Measurements from ENCODE around the gene PSTPIP1.

Gene PSTPIP1

GRCh38 chr15:77070180-77070494 lies 75.2 kb downstream of the PSTPIP1 start:
- Histone ChIP-seq H3K36me3 (ENCODE audit: control insufficient read depth, insufficient read depth, low read length) (peaks cover 3% of the 10 kb centered on the region; the same call in 1 of the 2 replicates), H3K9ac (ENCODE audit: low read length) (peak overlapping the region; percentile 92), H3K4me3 (ENCODE audit: low read depth, low read length) (peak overlapping the region; percentile 92), H3K27me3 (ENCODE audit: control insufficient read depth, insufficient read depth, low read length) (no peaks in the 10 kb centered on the region), H3K4me1 (ENCODE audit: control insufficient read depth, insufficient read depth, low read length) (peaks cover 19% of the 10 kb centered on the region), H3K9me3 (ENCODE audit: control insufficient read depth, insufficient read depth, low read depth, low read length) (no peaks in the 10 kb centered on the region), H3K27ac (ENCODE audit: low read depth, low read length) (peak overlapping the region; percentile 55; the same call in 1 of the 2 replicates)

GRCh38 chr15:77070495-77071304 lies 75.8 kb downstream of the PSTPIP1 start, which contains the start of gene TSPAN3:
TSS of gene TSPAN3 (minus strand) at chr15:77071109. CDS start at chr15:77070954, 155 bp downstream.
- H3K36me3 ChIP-seq (ENCODE audit: control insufficient read depth, insufficient read depth, low read length) = peaks cover 3% of the 10 kb centered on the region; the same call in 1 of the 2 replicates
- H3K9me3 ChIP-seq (ENCODE audit: control insufficient read depth, insufficient read depth, low read depth, low read length) = no peaks in the 10 kb centered on the region
- H3K27ac ChIP-seq (ENCODE audit: low read depth, low read length) = peak within 1 kb of the TSS; percentile 68; the same call in 1 of the 2 replicates
- peak within 1 kb of the TSS; percentile 92 for H3K4me3 ChIP-seq (ENCODE audit: low read depth, low read length)
- peak within 1 kb of the TSS; percentile 92 for H3K9ac ChIP-seq (ENCODE audit: low read length)
- H3K4me1 ChIP-seq (ENCODE audit: control insufficient read depth, insufficient read depth, low read length) = peaks cover 19% of the 10 kb centered on the region
- H3K27me3 ChIP-seq (ENCODE audit: control insufficient read depth, insufficient read depth, low read length) = no peaks in the 10 kb centered on the region

- Histone ChIP-seq H3K36me3 (ENCODE audit: control insufficient read depth, insufficient read depth, low read length) (peaks cover 3% of the 10 kb centered on the region; the same call in 1 of the 2 replicates), H3K4me3 (ENCODE audit: low read depth, low read length) (peak overlapping the region; percentile 92; the same call in 1 of the 2 replicates), H3K9me3 (ENCODE audit: control insufficient read depth, insufficient read depth, low read depth, low read length) (no peaks in the 10 kb centered on the region), H3K4me1 (ENCODE audit: control insufficient read depth, insufficient read depth, low read length) (peaks cover 19% of the 10 kb centered on the region), H3K27ac (ENCODE audit: low read depth, low read length) (no peak overlapping the region), H3K27me3 (ENCODE audit: control insufficient read depth, insufficient read depth, low read length) (no peaks in the 10 kb centered on the region), H3K9ac (ENCODE audit: low read length) (peak overlapping the region; percentile 92)
Measured at GRCh38 chr15:77071305-77072223, 76.6 kb downstream of the PSTPIP1 start.

DNA sequence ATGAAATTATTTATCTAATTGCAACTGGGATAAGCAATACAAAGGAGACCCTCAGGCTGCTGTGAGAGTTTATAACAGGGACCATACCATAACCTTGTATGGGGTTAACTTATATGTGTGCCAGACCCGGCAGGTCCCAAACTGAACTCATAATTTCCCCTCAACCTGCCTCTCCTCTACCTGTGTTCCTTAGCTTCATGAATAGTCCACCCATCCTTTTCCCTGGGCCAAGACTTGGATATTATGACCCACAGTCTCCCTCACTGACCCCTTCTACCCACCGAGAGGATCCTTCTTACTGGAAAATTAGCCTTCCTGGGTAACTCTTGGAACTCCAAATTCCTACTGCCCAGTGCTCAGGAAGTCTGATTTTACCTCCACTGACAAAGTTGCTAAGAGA lies 79.4 kb downstream of the PSTPIP1 start:
- Histone ChIP-seq H3K27ac (ENCODE audit: low read depth, low read length) (no peak overlapping the region), H3K36me3 (ENCODE audit: control insufficient read depth, insufficient read depth, low read length) (no peaks in the 10 kb centered on the region), H3K9ac (ENCODE audit: low read length) (no peak overlapping the region), H3K4me3 (ENCODE audit: low read depth, low read length) (no peak overlapping the region), H3K4me1 (ENCODE audit: control insufficient read depth, insufficient read depth, low read length) (peaks cover 12% of the 10 kb centered on the region), H3K27me3 (ENCODE audit: control insufficient read depth, insufficient read depth, low read length) (no peaks in the 10 kb centered on the region), H3K9me3 (ENCODE audit: control insufficient read depth, insufficient read depth, low read depth, low read length) (no peaks in the 10 kb centered on the region)

DNA sequence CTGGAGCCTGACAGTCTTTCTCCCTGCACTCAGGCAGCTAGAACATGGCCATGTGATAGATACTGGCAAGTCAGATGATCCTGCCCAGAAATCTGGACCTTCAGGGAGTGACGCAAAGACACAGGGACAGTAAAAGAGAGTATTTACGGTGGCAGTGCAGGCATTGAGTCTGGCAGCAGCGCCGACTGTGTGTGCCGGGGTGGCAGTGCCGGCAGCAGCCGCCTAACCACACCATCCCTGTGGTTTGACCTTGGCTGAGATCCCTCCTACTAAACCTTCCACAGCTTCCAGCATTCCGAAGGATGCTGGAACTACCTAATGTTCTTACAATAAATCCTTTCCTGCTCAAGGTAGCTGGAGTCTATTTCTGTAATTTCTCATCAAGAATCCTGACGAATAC lies 80.6 kb downstream of the PSTPIP1 start:
- H3K4me3 ChIP-seq (ENCODE audit: low read depth, low read length) = no peak overlapping the region
- H3K27ac ChIP-seq (ENCODE audit: low read depth, low read length) = no peak overlapping the region
- H3K27me3 ChIP-seq (ENCODE audit: control insufficient read depth, insufficient read depth, low read length) = no peaks in the 10 kb centered on the region
- peaks cover 6% of the 10 kb centered on the region for H3K4me1 ChIP-seq (ENCODE audit: control insufficient read depth, insufficient read depth, low read length)
- H3K9me3 ChIP-seq (ENCODE audit: control insufficient read depth, insufficient read depth, low read depth, low read length) = no peaks in the 10 kb centered on the region
- no peak overlapping the region for H3K9ac ChIP-seq (ENCODE audit: low read length)
- H3K36me3 ChIP-seq (ENCODE audit: control insufficient read depth, insufficient read depth, low read length) = no peaks in the 10 kb centered on the region

DNA sequence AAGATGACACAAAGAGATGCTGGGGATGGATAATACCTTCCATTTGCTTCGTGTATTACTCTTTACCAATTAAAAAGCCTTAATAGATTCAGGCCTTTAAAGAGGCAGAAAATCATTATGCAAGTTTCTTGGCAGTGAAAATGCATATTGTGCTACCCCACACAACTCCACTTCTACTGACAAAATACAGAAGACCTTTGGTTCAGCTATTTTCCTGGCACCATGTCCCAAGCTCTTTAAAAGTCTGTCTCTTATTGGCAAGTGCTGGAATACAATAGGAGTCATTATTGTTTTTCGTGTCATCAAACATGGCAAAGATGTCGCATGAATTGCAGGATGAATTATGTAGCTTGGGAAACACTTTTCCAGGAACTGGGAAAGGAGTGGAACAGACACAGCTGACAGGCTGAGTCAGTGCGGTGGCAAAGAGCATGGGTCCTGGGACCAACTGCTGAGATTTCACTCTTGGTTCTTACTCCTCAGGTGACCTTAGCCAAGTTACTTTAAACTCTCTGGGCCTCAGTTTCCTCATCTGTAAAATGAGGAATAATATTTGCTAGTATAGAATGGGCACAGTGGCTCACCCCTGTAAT lies 81.5 kb downstream of the PSTPIP1 start:
- Histone ChIP-seq H3K27ac (ENCODE audit: low read depth, low read length) (no peak overlapping the region), H3K9ac (ENCODE audit: low read length) (no peak overlapping the region), H3K4me3 (ENCODE audit: low read depth, low read length) (no peak overlapping the region), H3K4me1 (ENCODE audit: control insufficient read depth, insufficient read depth, low read length) (peaks cover 2% of the 10 kb centered on the region; the same call in 1 of the 2 replicates), H3K36me3 (ENCODE audit: control insufficient read depth, insufficient read depth, low read length) (no peaks in the 10 kb centered on the region), H3K9me3 (ENCODE audit: control insufficient read depth, insufficient read depth, low read depth, low read length) (no peaks in the 10 kb centered on the region), H3K27me3 (ENCODE audit: control insufficient read depth, insufficient read depth, low read length) (no peaks in the 10 kb centered on the region)

DNA sequence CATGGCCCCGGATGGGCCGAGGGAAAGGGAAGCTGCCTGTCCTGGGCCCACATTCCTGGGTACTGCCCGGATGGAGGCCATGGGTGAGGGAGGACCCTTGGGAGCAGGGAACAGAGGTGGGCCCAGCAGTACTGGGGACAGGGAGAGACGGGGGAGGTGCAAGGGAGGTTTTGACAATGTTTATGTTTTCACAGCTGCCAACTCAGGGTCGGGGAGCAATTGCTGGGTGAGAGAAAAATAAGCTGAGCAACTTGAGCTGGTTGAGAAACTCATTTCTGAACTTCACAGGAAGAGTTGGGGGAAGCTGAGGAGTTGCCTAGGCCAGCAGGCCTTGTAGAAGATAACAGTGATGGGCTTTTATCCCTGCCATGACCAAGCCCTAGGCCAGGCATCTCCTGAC lies 87.0 kb downstream of the PSTPIP1 start:
- H3K36me3 ChIP-seq (ENCODE audit: control insufficient read depth, insufficient read depth, low read length) = no peaks in the 10 kb centered on the region

DNA sequence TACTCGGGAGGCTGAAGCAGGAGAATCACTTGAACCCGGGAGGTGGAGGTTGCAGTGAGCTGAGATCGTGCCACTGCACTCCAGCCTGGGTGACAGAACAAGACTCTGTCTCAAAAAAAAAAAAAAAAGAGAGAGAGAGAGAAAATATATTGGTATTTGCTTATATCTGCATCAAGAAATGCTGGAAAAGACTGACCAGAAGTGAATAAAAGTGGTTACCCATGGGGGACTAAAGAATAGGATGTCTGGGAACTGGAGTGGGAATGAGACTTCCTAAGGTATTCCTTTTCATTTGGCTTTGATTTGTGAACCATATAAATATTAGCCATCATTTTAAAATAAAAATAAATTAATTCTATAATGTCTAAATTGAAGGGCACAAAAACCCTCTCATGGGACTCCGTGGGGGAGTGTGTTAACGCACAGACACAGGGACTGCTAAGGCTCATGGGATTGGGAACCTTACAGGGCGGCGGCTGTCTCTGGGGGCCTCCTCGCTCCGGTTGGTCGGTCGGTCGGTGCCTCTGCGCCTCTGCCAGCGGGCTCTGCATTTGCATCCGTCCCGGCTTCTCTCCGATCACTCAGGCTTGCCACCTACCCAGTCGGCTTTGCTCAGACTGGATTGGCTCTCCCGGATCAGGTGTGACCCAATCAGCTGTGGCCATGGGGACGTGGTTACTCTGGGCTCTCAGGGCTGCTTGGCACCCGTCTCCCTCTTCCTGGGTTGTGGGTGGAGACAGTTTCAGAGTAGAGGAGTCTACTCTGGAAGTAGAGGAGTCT lies 88.6 kb downstream of the PSTPIP1 start:
- 0 out of 2 replicates have a peak overlapping the region, but pooled peaks have one; percentile 2 for H3K4me3 ChIP-seq (ENCODE audit: low read depth, low read length)
- no peaks in the 10 kb centered on the region for H3K27me3 ChIP-seq (ENCODE audit: control insufficient read depth, insufficient read depth, low read length)
- no peaks in the 10 kb centered on the region for H3K4me1 ChIP-seq (ENCODE audit: control insufficient read depth, insufficient read depth, low read length)
- H3K9me3 ChIP-seq (ENCODE audit: control insufficient read depth, insufficient read depth, low read depth, low read length) = no peaks in the 10 kb centered on the region
- no peaks in the 10 kb centered on the region for H3K36me3 ChIP-seq (ENCODE audit: control insufficient read depth, insufficient read depth, low read length)
- no peak overlapping the region for H3K27ac ChIP-seq (ENCODE audit: low read depth, low read length)
- H3K9ac ChIP-seq (ENCODE audit: low read length) = no peak overlapping the region

More for the DNA sequence above, 87.0 kb downstream of the PSTPIP1 start:
- Histone ChIP-seq H3K4me3 (ENCODE audit: low read depth, low read length) (no peak overlapping the region), H3K27ac (ENCODE audit: low read depth, low read length) (no peak overlapping the region), H3K9ac (ENCODE audit: low read length) (no peak overlapping the region), H3K4me1 (ENCODE audit: control insufficient read depth, insufficient read depth, low read length) (no peaks in the 10 kb centered on the region), H3K27me3 (ENCODE audit: control insufficient read depth, insufficient read depth, low read length) (no peaks in the 10 kb centered on the region), H3K9me3 (ENCODE audit: control insufficient read depth, insufficient read depth, low read depth, low read length) (no peaks in the 10 kb centered on the region)

- H3K27me3 ChIP-seq (ENCODE audit: control insufficient read depth, insufficient read depth, low read length) = no peaks in the 10 kb centered on the region
- no peaks in the 10 kb centered on the region for H3K9me3 ChIP-seq (ENCODE audit: control insufficient read depth, insufficient read depth, low read depth, low read length)
- H3K36me3 ChIP-seq (ENCODE audit: control insufficient read depth, insufficient read depth, low read length) = no peaks in the 10 kb centered on the region
- H3K4me3 ChIP-seq (ENCODE audit: low read depth, low read length) = no peak overlapping the region
- no peaks in the 10 kb centered on the region for H3K4me1 ChIP-seq (ENCODE audit: control insufficient read depth, insufficient read depth, low read length)
- no peak overlapping the region for H3K9ac ChIP-seq (ENCODE audit: low read length)
- H3K27ac ChIP-seq (ENCODE audit: low read depth, low read length) = no peak overlapping the region
Measured at GRCh38 chr15:77084436-77084835, 89.5 kb downstream of the PSTPIP1 start.

- Histone ChIP-seq H3K4me3 (ENCODE audit: low read depth, low read length) (no peak overlapping the region), H3K9ac (ENCODE audit: low read length) (no peak overlapping the region), H3K4me1 (ENCODE audit: control insufficient read depth, insufficient read depth, low read length) (no peaks in the 10 kb centered on the region), H3K27ac (ENCODE audit: low read depth, low read length) (no peak overlapping the region), H3K9me3 (ENCODE audit: control insufficient read depth, insufficient read depth, low read depth, low read length) (no peaks in the 10 kb centered on the region), H3K27me3 (ENCODE audit: control insufficient read depth, insufficient read depth, low read length) (no peaks in the 10 kb centered on the region), H3K36me3 (ENCODE audit: control insufficient read depth, insufficient read depth, low read length) (no peaks in the 10 kb centered on the region)
Measured at GRCh38 chr15:77085297-77085696, 90.4 kb downstream of the PSTPIP1 start.

Data from HUES6 (cell line).